ENCODE measurements around the gene PSMG3. TPM values are rescaled to one million over a fixed set of nuclear protein-coding genes. Genes with fewer than 3 reads are reported as not detected.

Gene PSMG3
- 28.0 TPM for polyA plus RNA-seq (2013, experiment 1 of 2)
- polyA plus RNA-seq (2013, experiment 2 of 2) = 22.4 TPM

- peaks cover 19% of the 10 kb centered on the region for H3K4me1 ChIP-seq (ENCODE audit: control insufficient read depth, insufficient read depth, low read length, poor library complexity, severe bottlenecking)
- H3K27ac ChIP-seq (ENCODE audit: low read depth, low read length, severe bottlenecking) = peak within 1 kb of the TSS; percentile 59
- peaks cover under 1% of the 10 kb centered on the region for H3K36me3 ChIP-seq (ENCODE audit: control insufficient read depth, insufficient read depth, low read length)
- no peaks in the 10 kb centered on the region for H3K9me3 ChIP-seq (ENCODE audit: control insufficient read depth, low read length)
- H3K4me3 ChIP-seq (ENCODE audit: extremely low read depth, insufficient read depth, low read length, poor library complexity, severe bottlenecking) = peak within 1 kb of the TSS; percentile 57
- 44 to 70% methylated on average over 71 to 92 of the region's 95 CpGs for WGBS, 2 experiments (ENCODE audit: insufficient coverage in 2 of 2)
These were observed at the start of gene PSMG3 for GRCh38 chr7:1569833-1570632. Gene PSMG3 (minus strand): TSS chr7:1570032. CDS start chr7:1569339, 693 bp downstream.

DNA sequence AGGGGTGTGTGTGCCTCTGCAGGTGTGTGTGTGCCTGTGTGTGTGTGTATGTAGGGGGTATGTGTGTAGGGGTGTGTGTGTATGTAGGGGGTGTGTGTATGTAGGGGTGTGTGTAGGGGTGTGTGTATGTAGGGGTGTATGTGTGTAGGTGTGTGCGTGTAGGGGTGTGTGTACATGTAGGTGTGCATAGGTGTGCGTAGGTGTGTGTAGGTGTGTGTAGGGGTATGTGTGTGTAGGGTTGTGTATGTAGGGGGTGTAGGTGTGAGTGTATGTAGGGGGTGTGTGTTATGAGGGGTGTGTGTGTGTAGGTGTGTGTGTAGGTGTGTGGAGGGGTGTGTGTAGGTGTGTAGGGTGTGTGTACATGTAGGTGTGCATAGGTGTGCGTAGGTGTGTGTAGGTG, 48.6 kb upstream of the PSMG3 start:
- no peaks in the 10 kb centered on the region for H3K36me3 ChIP-seq (ENCODE audit: control insufficient read depth, insufficient read depth, low read length)
- H3K27ac ChIP-seq (ENCODE audit: low read depth, low read length, severe bottlenecking) = no peak overlapping the region
- no peak overlapping the region for H3K4me3 ChIP-seq (ENCODE audit: extremely low read depth, insufficient read depth, low read length, poor library complexity, severe bottlenecking)
- 83 to 100% methylated on average over 1 to 3 of the region's 3 CpGs for WGBS, 2 experiments (ENCODE audit: insufficient coverage in 2 of 2)
- H3K4me1 ChIP-seq (ENCODE audit: control insufficient read depth, insufficient read depth, low read length, poor library complexity, severe bottlenecking) = no peaks in the 10 kb centered on the region
- no peaks in the 10 kb centered on the region for H3K9me3 ChIP-seq (ENCODE audit: control insufficient read depth, low read length)

- WGBS, 2 experiments (ENCODE audit: insufficient coverage in 2 of 2) = 91 to 99% methylated on average over 5 to 7 of the region's 8 CpGs
- no peak overlapping the region for H3K27ac ChIP-seq (ENCODE audit: low read depth, low read length, severe bottlenecking)
- H3K4me1 ChIP-seq (ENCODE audit: control insufficient read depth, insufficient read depth, low read length, poor library complexity, severe bottlenecking) = no peaks in the 10 kb centered on the region
- H3K4me3 ChIP-seq (ENCODE audit: extremely low read depth, insufficient read depth, low read length, poor library complexity, severe bottlenecking) = no peak overlapping the region
- no peaks in the 10 kb centered on the region for H3K9me3 ChIP-seq (ENCODE audit: control insufficient read depth, low read length)
- no peaks in the 10 kb centered on the region for H3K36me3 ChIP-seq (ENCODE audit: control insufficient read depth, insufficient read depth, low read length)
These were observed 48.1 kb upstream of the PSMG3 start for GRCh38 chr7:1617957-1618356.

GRCh38 chr7:1616741-1617140, 46.9 kb upstream of the PSMG3 start:
- no peaks in the 10 kb centered on the region for H3K36me3 ChIP-seq (ENCODE audit: control insufficient read depth, insufficient read depth, low read length)
- H3K9me3 ChIP-seq (ENCODE audit: control insufficient read depth, low read length) = no peaks in the 10 kb centered on the region
- peaks cover 2% of the 10 kb centered on the region for H3K4me1 ChIP-seq (ENCODE audit: control insufficient read depth, insufficient read depth, low read length, poor library complexity, severe bottlenecking)
- no peak overlapping the region for H3K4me3 ChIP-seq (ENCODE audit: extremely low read depth, insufficient read depth, low read length, poor library complexity, severe bottlenecking)
- 93 to 96% methylated on average over 8 of the region's 8 CpGs for WGBS, 2 experiments (ENCODE audit: insufficient coverage in 2 of 2)
- no peak overlapping the region for H3K27ac ChIP-seq (ENCODE audit: low read depth, low read length, severe bottlenecking)

- no peak overlapping the region for H3K4me3 ChIP-seq (ENCODE audit: extremely low read depth, insufficient read depth, low read length, poor library complexity, severe bottlenecking)
- H3K9me3 ChIP-seq (ENCODE audit: control insufficient read depth, low read length) = no peaks in the 10 kb centered on the region
- peaks cover 8% of the 10 kb centered on the region for H3K4me1 ChIP-seq (ENCODE audit: control insufficient read depth, insufficient read depth, low read length, poor library complexity, severe bottlenecking)
- H3K27ac ChIP-seq (ENCODE audit: low read depth, low read length, severe bottlenecking) = no peak overlapping the region
- H3K36me3 ChIP-seq (ENCODE audit: control insufficient read depth, insufficient read depth, low read length) = no peaks in the 10 kb centered on the region
- 85 to 89% methylated on average over 8 to 9 of the region's 10 CpGs for WGBS, 2 experiments (ENCODE audit: insufficient coverage in 2 of 2)
These were observed 41.9 kb upstream of the PSMG3 start for GRCh38 chr7:1611708-1612241.

DNA sequence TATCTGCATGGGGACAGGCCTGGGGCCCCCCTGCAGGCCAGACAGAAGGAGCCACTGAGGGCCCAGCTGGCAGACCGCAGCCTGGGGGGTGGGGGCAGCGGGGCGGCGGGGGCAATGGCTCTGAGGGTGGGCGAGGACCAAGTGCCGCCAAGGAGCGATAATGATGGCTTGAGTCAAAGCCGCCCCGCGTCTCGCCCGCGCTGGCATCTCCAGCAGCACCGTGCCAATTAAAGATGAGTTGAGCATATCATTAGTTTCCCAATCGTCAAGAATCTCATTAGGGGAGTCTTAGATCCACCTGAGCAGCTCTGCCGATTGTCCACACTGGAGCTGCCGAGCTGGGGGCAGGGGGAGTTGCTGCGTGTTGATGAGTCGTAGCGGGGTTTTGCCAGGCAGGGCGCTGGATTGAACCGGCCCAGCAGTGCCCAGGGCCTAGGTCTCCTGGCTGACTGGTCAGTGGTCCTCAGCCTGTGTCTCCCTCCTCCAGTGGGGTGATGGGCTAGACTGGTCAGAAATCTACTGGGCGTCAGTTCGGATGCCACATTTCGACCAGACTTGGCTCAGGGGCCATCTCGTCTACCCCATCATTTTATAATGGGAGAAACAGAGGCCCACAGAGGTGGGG, 41.0 kb upstream of the PSMG3 start:
- peaks cover 8% of the 10 kb centered on the region for H3K4me1 ChIP-seq (ENCODE audit: control insufficient read depth, insufficient read depth, low read length, poor library complexity, severe bottlenecking)
- H3K9me3 ChIP-seq (ENCODE audit: control insufficient read depth, low read length) = no peaks in the 10 kb centered on the region
- 90 to 95% methylated on average over 18 to 25 of the region's 26 CpGs for WGBS, 2 experiments (ENCODE audit: insufficient coverage in 2 of 2)
- no peak overlapping the region for H3K4me3 ChIP-seq (ENCODE audit: extremely low read depth, insufficient read depth, low read length, poor library complexity, severe bottlenecking)
- H3K36me3 ChIP-seq (ENCODE audit: control insufficient read depth, insufficient read depth, low read length) = no peaks in the 10 kb centered on the region
- H3K27ac ChIP-seq (ENCODE audit: low read depth, low read length, severe bottlenecking) = no peak overlapping the region

- Histone ChIP-seq H3K36me3 (ENCODE audit: control insufficient read depth, insufficient read depth, low read length) (no peaks in the 10 kb centered on the region), H3K4me3 (ENCODE audit: extremely low read depth, insufficient read depth, low read length, poor library complexity, severe bottlenecking) (no peak overlapping the region), H3K27ac (ENCODE audit: low read depth, low read length, severe bottlenecking) (no peak overlapping the region), H3K4me1 (ENCODE audit: control insufficient read depth, insufficient read depth, low read length, poor library complexity, severe bottlenecking) (peaks cover 8% of the 10 kb centered on the region), H3K9me3 (ENCODE audit: control insufficient read depth, low read length) (no peaks in the 10 kb centered on the region)
- 87% methylated on average over 19 to 20 of the region's 24 CpGs for WGBS, 2 experiments (ENCODE audit: insufficient coverage in 2 of 2)
These were observed 40.3 kb upstream of the PSMG3 start for GRCh38 chr7:1610013-1610677.

DNA sequence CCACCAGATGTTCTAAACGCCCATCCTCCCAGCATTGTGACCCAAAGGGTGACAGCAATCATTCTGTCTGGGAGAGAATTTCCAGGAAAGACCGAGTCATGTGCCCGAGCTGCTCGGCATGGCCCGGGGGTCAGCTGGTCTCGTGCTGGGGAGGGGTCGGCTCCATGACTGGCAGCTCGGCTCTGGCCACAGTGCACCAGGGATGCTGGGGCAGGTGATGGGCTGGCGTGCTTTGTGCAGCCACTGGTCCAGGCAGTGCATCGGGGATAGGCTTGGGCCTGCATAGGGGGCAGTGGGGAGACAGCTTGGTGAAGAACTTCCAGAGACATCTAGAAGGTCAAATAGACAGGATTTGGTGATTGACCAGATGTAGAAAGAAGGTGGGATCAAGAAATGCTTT, 39.2 kb upstream of the PSMG3 start:
- Histone ChIP-seq H3K36me3 (ENCODE audit: control insufficient read depth, insufficient read depth, low read length) (no peaks in the 10 kb centered on the region), H3K4me1 (ENCODE audit: control insufficient read depth, insufficient read depth, low read length, poor library complexity, severe bottlenecking) (peaks cover 8% of the 10 kb centered on the region), H3K4me3 (ENCODE audit: extremely low read depth, insufficient read depth, low read length, poor library complexity, severe bottlenecking) (no peak overlapping the region), H3K9me3 (ENCODE audit: control insufficient read depth, low read length) (no peaks in the 10 kb centered on the region), H3K27ac (ENCODE audit: low read depth, low read length, severe bottlenecking) (no peak overlapping the region)
- WGBS, 2 experiments (ENCODE audit: insufficient coverage in 2 of 2) = 87 to 88% methylated on average over 9 of the region's 10 CpGs

DNA sequence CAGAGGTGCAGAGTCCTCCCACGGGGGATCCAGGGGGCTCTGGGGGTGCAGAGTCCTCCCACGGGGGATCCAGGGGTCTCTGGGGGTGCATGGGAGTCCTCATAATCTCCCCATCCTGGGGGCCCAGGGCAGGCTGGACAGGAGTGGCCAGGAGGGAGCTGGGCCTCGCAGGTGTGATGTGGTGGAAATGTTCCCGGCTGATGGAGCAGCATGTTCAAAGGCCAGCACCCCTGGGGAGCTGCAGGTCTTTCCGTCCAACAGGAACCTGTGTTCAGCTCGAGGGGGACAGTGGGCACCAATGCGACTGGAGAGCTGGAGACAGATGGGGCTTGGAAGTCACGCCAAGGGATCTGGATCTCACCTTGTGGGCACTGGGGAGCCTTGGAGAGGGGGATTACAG, 38.5 kb upstream of the PSMG3 start:
- H3K4me3 ChIP-seq (ENCODE audit: extremely low read depth, insufficient read depth, low read length, poor library complexity, severe bottlenecking) = no peak overlapping the region
- no peaks in the 10 kb centered on the region for H3K36me3 ChIP-seq (ENCODE audit: control insufficient read depth, insufficient read depth, low read length)
- no peak overlapping the region for H3K27ac ChIP-seq (ENCODE audit: low read depth, low read length, severe bottlenecking)
- no peaks in the 10 kb centered on the region for H3K9me3 ChIP-seq (ENCODE audit: control insufficient read depth, low read length)
- WGBS, 2 experiments (ENCODE audit: insufficient coverage in 2 of 2) = 87 to 96% methylated on average over 5 to 7 of the region's 8 CpGs
- H3K4me1 ChIP-seq (ENCODE audit: control insufficient read depth, insufficient read depth, low read length, poor library complexity, severe bottlenecking) = peaks cover 8% of the 10 kb centered on the region

GRCh38 chr7:1607696-1608095, 37.9 kb upstream of the PSMG3 start:
- no peak overlapping the region for H3K4me3 ChIP-seq (ENCODE audit: extremely low read depth, insufficient read depth, low read length, poor library complexity, severe bottlenecking)
- H3K36me3 ChIP-seq (ENCODE audit: control insufficient read depth, insufficient read depth, low read length) = no peaks in the 10 kb centered on the region
- WGBS, 2 experiments (ENCODE audit: insufficient coverage in 2 of 2) = 69% methylated on average over 9 to 10 of the region's 10 CpGs
- no peaks in the 10 kb centered on the region for H3K9me3 ChIP-seq (ENCODE audit: control insufficient read depth, low read length)
- H3K27ac ChIP-seq (ENCODE audit: low read depth, low read length, severe bottlenecking) = no peak overlapping the region
- H3K4me1 ChIP-seq (ENCODE audit: control insufficient read depth, insufficient read depth, low read length, poor library complexity, severe bottlenecking) = peaks cover 8% of the 10 kb centered on the region
